Prostate gland (tissue), 2 donors: Measurements from ENCODE around the gene SLAMF8.

Source experiments
- CTCF ChIP-seq, 4 experiments: fragments of 200-600 bp in 2 of 4; fragments of 450-650 bp in 2 of 4; sonication (generic) in 2 of 4; IDR thresholded peaks; 1 replicate in 3 of 4; 2 replicates in 1 of 4; pipeline ENCODE4 v1.5.1; 2016 to 2019; ENCODE audit warnings: antibody characterized with exemption in 4 of 4, mild to moderate bottlenecking in 2 of 4, moderate library complexity in 2 of 4
- POLR2A ChIP-seq: fragments of 450-650 bp; IDR thresholded peaks from one replicate; pipeline ENCODE4 v1.6.1; 2016; ENCODE audit warnings: antibody characterized with exemption, mild to moderate bottlenecking
- POLR2AphosphoS5 ChIP-seq: sonication (generic); formaldehyde crosslinking; IDR thresholded peaks from one replicate; pipeline ENCODE4 v1.6.1; 2017; ENCODE audit warnings: antibody characterized with exemption

- TF ChIP-seq POLR2AphosphoS5 = no peak
- TF ChIP-seq CTCF (IDR thresholded peaks at IDR 0.05) = peak in 1 of 4 experiments; percentile 55
- TF ChIP-seq POLR2A = no peak
Measured at GRCh38 chr1:159829273-159829634, 2.6 kb downstream of the SLAMF8 start.
